IMR-90 (cell line): ENCODE data around the gene KCNMA1. TPM values are rescaled to one million over a fixed set of nuclear protein-coding genes. Genes with fewer than 3 reads are reported as not detected.

Experiments used
- ATAC-seq: fragments of 200-7000 bp; cut with Tn5 transposase; 2 replicates; pipeline ENCODE4 v1.9.1; 2020; ENCODE audit warnings: low read depth, mild to moderate bottlenecking, moderate library complexity
- BruUV-seq: library from RNA; stranded (reverse); fragments of 400-500 nt; replicated peaks from 2 replicates; lab custom pipeline; 2021; lab: Mats Ljungman, UMichigan
- CTCF ChIA-PET: fragments of 300-600 bp; formaldehyde crosslinking; extraction: SDS; loops from one replicate; lab custom pipeline; 2021; ENCODE audit warnings: antibody characterized with exemption; lab: Yijun Ruan, JAX
- POLR2A ChIA-PET: fragments of 300-600 bp; sonication (Branson Sonifier 250); formaldehyde crosslinking; loops from one replicate; lab custom pipeline; 2022; ENCODE audit warnings: antibody characterized with exemption; ENCODE audit not compliant: unreplicated experiment; lab: Charles Lee
- DNase-seq: peaks from one replicate; pipeline ENCODE4 v3.0.0; 2013
- H2AFZ ChIP-seq: replicated peaks from 2 replicates; pipeline ENCODE3; 2013; ENCODE audit warnings: low read length, mild to moderate bottlenecking; ENCODE audit not compliant: poor library complexity
- H2AK5ac ChIP-seq: 2 replicates; pipeline ENCODE4 v1.6.1; 2013; ENCODE audit warnings: low read depth, low read length, inconsistent platforms
- H2AK9ac ChIP-seq: replicated peaks from 2 replicates; pipeline ENCODE3; 2013; ENCODE audit warnings: mild to moderate bottlenecking, low read depth, low read length, moderate library complexity; ENCODE audit not compliant: poor library complexity
- H2BK120ac ChIP-seq: 2 replicates; pipeline ENCODE4 v1.6.1; 2013; ENCODE audit warnings: low read depth, low read length, inconsistent platforms
- H2BK15ac ChIP-seq: 3 replicates; pipeline ENCODE4 v1.6.1; 2013; ENCODE audit warnings: low read depth, low read length, inconsistent platforms
- H2BK20ac ChIP-seq: 2 replicates; pipeline ENCODE4 v1.6.1; 2013; ENCODE audit warnings: low read depth, mild to moderate bottlenecking, inconsistent platforms, low read length, moderate library complexity
- H2BK5ac ChIP-seq: 2 replicates; pipeline ENCODE4 v1.6.1; 2013; ENCODE audit warnings: mild to moderate bottlenecking, low read depth, low read length, inconsistent platforms; ENCODE audit not compliant: poor library complexity, severe bottlenecking
- H3K14ac ChIP-seq: replicated peaks from 2 replicates; pipeline ENCODE4 v1.6.1; 2013; ENCODE audit warnings: low read depth, low read length, inconsistent platforms
- H3K18ac ChIP-seq: 2 replicates; pipeline ENCODE4 v1.6.1; 2013; ENCODE audit warnings: low read depth, low read length, control low read depth
- H3K23ac ChIP-seq: 2 replicates; pipeline ENCODE4 v1.6.1; 2013; ENCODE audit warnings: low read depth, low read length, inconsistent platforms
- H3K27ac ChIP-seq: 2 replicates; pipeline ENCODE4 v1.5.1; 2013; ENCODE audit warnings: mild to moderate bottlenecking, control low read depth, low read length; ENCODE audit not compliant: insufficient read depth
- H3K27me3 ChIP-seq: 2 replicates; pipeline ENCODE4 v1.6.1; 2013; ENCODE audit warnings: low read length; ENCODE audit not compliant: control insufficient read depth, insufficient read depth
- H3K36me3 ChIP-seq: 2 replicates; pipeline ENCODE4 v1.6.1; 2013; ENCODE audit warnings: low read length, mixed read lengths; ENCODE audit not compliant: control insufficient read depth, insufficient read depth
- H3K4ac ChIP-seq: 2 replicates; pipeline ENCODE4 v1.6.1; 2013; ENCODE audit warnings: low read depth, low read length, inconsistent platforms
- H3K4me1 ChIP-seq: 2 replicates; pipeline ENCODE4 v1.6.1; 2013; ENCODE audit warnings: low read length, mixed read lengths; ENCODE audit not compliant: control insufficient read depth, insufficient read depth
- H3K4me2 ChIP-seq: 2 replicates; pipeline ENCODE4 v1.6.1; 2013; ENCODE audit warnings: low read depth, mild to moderate bottlenecking, control low read depth, low read length, moderate library complexity
- H3K4me3 ChIP-seq: 2 replicates; pipeline ENCODE4 v1.5.1; 2013; ENCODE audit warnings: low read depth, mild to moderate bottlenecking, control low read depth, low read length, moderate library complexity; ENCODE audit not compliant: insufficient read depth
- H3K56ac ChIP-seq: 2 replicates; pipeline ENCODE4 v1.6.1; 2013; ENCODE audit warnings: low read length, inconsistent platforms; ENCODE audit not compliant: insufficient read depth; ENCODE audit errors: extremely low read depth
- H3K79me1 ChIP-seq, 2 experiments: 2 replicates each; pipeline ENCODE4 v1.6.1; 2013; ENCODE audit warnings: low read length in 2 of 2, inconsistent platforms in 1 of 2, low read depth in 1 of 2
- H3K9ac ChIP-seq: 2 replicates; pipeline ENCODE4 v1.6.1; 2013; ENCODE audit warnings: low read depth, low read length, control low read depth
- H3K9me1 ChIP-seq: 2 replicates; pipeline ENCODE4 v1.6.1; 2013; ENCODE audit warnings: low read length, inconsistent platforms; ENCODE audit not compliant: insufficient read depth
- H3K9me3 ChIP-seq: 2 replicates; pipeline ENCODE4 v1.6.1; 2013; ENCODE audit warnings: low read length; ENCODE audit not compliant: control insufficient read depth, insufficient read depth
- H4K20me1 ChIP-seq: 2 replicates; pipeline ENCODE4 v1.6.1; 2013; ENCODE audit warnings: low read length, inconsistent platforms; ENCODE audit not compliant: insufficient read depth
- H4K5ac ChIP-seq: 2 replicates; pipeline ENCODE4 v1.6.1; 2013; ENCODE audit warnings: mild to moderate bottlenecking, low read depth, low read length, control low read depth
- H4K8ac ChIP-seq, 2 experiments: 2 replicates each; pipeline ENCODE4 v1.6.1; 2013; ENCODE audit warnings: low read depth in 2 of 2, low read length in 2 of 2, control low read depth in 1 of 2, inconsistent platforms in 1 of 2
- H4K91ac ChIP-seq: 2 replicates; pipeline ENCODE4 v1.6.1; 2013; ENCODE audit warnings: low read depth, low read length, inconsistent platforms; ENCODE audit not compliant: insufficient read depth
- CEBPB ChIP-seq: IDR thresholded peaks from 2 replicates; pipeline ENCODE4 v1.6.1; 2012; ENCODE audit warnings: low read depth, low read length, improper control_type of control experiment
- CHD1 ChIP-seq: IDR thresholded peaks from 2 replicates; pipeline ENCODE4 v1.6.1; 2012; ENCODE audit warnings: low read depth, low read length, improper control_type of control experiment
- ELK1 ChIP-seq: fragments of 150-350 bp; IDR thresholded peaks from 2 replicates; pipeline ENCODE4 v1.6.1; 2016; ENCODE audit warnings: low read depth, mild to moderate bottlenecking, low read length, moderate library complexity, borderline replicate concordance
- FOS ChIP-seq: fragments of 150-350 bp; IDR thresholded peaks from 2 replicates; pipeline ENCODE4 v1.6.1; 2016; ENCODE audit warnings: low read depth, low read length
- MAFK ChIP-seq: IDR thresholded peaks from 2 replicates; pipeline ENCODE4 v1.6.1; 2012; ENCODE audit warnings: low read depth, low read length, improper control_type of control experiment
- MAZ ChIP-seq: IDR thresholded peaks from 2 replicates; pipeline ENCODE4 v1.6.1; 2012; ENCODE audit warnings: low read depth, mild to moderate bottlenecking, low read length, improper control_type of control experiment, moderate library complexity, borderline replicate concordance
- MXI1 ChIP-seq: IDR thresholded peaks from 2 replicates; pipeline ENCODE4 v1.6.1; 2012; ENCODE audit warnings: low read depth, mild to moderate bottlenecking, low read length, moderate library complexity, borderline replicate concordance
- POLR2A ChIP-seq: IDR thresholded peaks from 2 replicates; pipeline ENCODE4 v1.6.1; 2012; ENCODE audit warnings: mild to moderate bottlenecking, low read depth, low read length
- RAD21 ChIP-seq: IDR thresholded peaks from 2 replicates; pipeline ENCODE4 v1.6.1; 2012; ENCODE audit warnings: low read length, improper control_type of control experiment
- RFX5 ChIP-seq: IDR thresholded peaks from 2 replicates; pipeline ENCODE4 v1.8.0; 2012; ENCODE audit warnings: low read depth, mild to moderate bottlenecking, low read length, moderate library complexity
- SMC3 ChIP-seq: fragments of 150-350 bp; IDR thresholded peaks from 2 replicates; pipeline ENCODE4 v1.6.1; 2016; ENCODE audit warnings: low read depth, mild to moderate bottlenecking, antibody characterized with exemption, low read length, moderate library complexity
- WGBS, 2 experiments: methylation state at CpG; one replicate each; pipeline versions ENCODE4 v1.1.5 to v1.1.7; 2013; ENCODE audit warnings: missing lambda C conversion rate in 2 of 2; ENCODE audit not compliant: insufficient read length in 1 of 2; ENCODE audit errors: extremely low coverage in 2 of 2; 5-methylcytosine and 5-hydroxymethylcytosine counted together
- dilution Hi-C: fragments of 300-500 bp; cut with HindIII; formaldehyde crosslinking; loops from one replicate; pipeline ENCODE4 v1.14.3; 2018; ENCODE audit warnings: low sequenced_read_pairs; ENCODE audit not compliant: unreplicated experiment
- in situ Hi-C: fragments of 300-500 bp; cut with MboI; formaldehyde crosslinking; loops from 3 replicates; pipeline ENCODE4 v1.14.3; 2019; ENCODE audit warnings: low sequenced_read_pairs, inconsistent platforms, mixed read lengths
- intact Hi-C: fragments of 100-400 bp; cut with micrococcal nuclease; formaldehyde crosslinking; loops from 2 replicates; pipeline ENCODE4 v1.10.0; 2022
- polyA plus RNA-seq, 3 experiments: library from polyadenylated mRNA; depleted of rRNA; stranded (reverse); fragments of >200 nt; gene quantifications; 2 replicates each; pipeline ENCODE4 v1.2.3, GENCODE V29; 2012; ENCODE audit warnings: low replicate concordance in 1 of 3
- total RNA-seq: library from RNA; depleted of rRNA; stranded (reverse); fragments of >200 nt; gene quantifications from 2 replicates; pipeline ENCODE4 v1.2.3, GENCODE V29; 2012
- TF ChIP-seq, protein P1 (sequence below): conservative IDR thresholded peaks from 2 replicates; pipeline ENCODE4 v1.5.1; 2012; ENCODE audit warnings: mild to moderate bottlenecking, low read depth, low read length, improper control_type of control experiment
- TF ChIP-seq, protein P2 (sequence below): fragments of 150-350 bp; IDR thresholded peaks from 2 replicates; pipeline ENCODE4 v1.6.1; 2017; ENCODE audit warnings: mild to moderate bottlenecking, antibody characterized with exemption, low read length, low read depth

The KCNMA1 gene
- total and polyA plus RNA-seq, 2 of the 4 experiments (the other 2 are of a cell fraction) = 25.6 to 29.6 TPM

- Histone ChIP-seq H3K27ac (peak overlapping the region; percentile 47; the same call in 1 of the 2 replicates), H3K79me1 (peaks cover 0 to 3% of the 10 kb centered on the region in 2 experiments; a peak in 1 of 4 replicates), H3K18ac (peak overlapping the region; percentile 35; the same call in 1 of the 2 replicates), H2BK5ac (peak overlapping the region; percentile 84), H4K5ac (peak overlapping the region; percentile 22; the same call in 1 of the 2 replicates), H2BK15ac (peak overlapping the region; percentile 96; the same call in 2 of the 3 replicates), H2AK9ac (peak overlapping the region; percentile 70), H3K9ac (peak overlapping the region; percentile 7; the same call in 1 of the 2 replicates), H3K4me2 (peak overlapping the region; percentile 25; the same call in 1 of the 2 replicates), H2AFZ (peak overlapping the region; percentile 60), H4K8ac (peak overlapping the region; percentile 68 to 80), H2BK20ac (peak overlapping the region; percentile 90), H3K9me3 (no peaks in the 10 kb centered on the region), H3K4ac (peak overlapping the region; percentile 92), H3K23ac (peak overlapping the region; percentile 90), H3K4me1 (peaks cover 17% of the 10 kb centered on the region), H2BK120ac (peak overlapping the region; percentile 94), H4K20me1 (no peaks in the 10 kb centered on the region), H3K14ac (peak overlapping the region; percentile 80), H3K4me3 (no peak overlapping the region), H3K56ac (peak overlapping the region; percentile 92), H4K91ac (peak overlapping the region; percentile 90), H2AK5ac (peak overlapping the region; percentile 67), H3K27me3 (no peaks in the 10 kb centered on the region), H3K36me3 (no peaks in the 10 kb centered on the region), H3K9me1 (peaks cover 11% of the 10 kb centered on the region; the same call in 1 of the 2 replicates)
- DNase-seq = peak; percentile 93
- peak; percentile 81 for ATAC-seq
- no TSS peak for BruUV-seq
- in situ Hi-C loops = no loop called here
- WGBS, 2 experiments = no CpG with 5 or more reads among the region's 6 CpGs
- dilution Hi-C loops = no loop called here
- POLR2A ChIA-PET = interaction anchor here (0.9 kb wide), 1 partner anchor 213 kb away, joined by 5 read pairs; no protein-coding TSS in a partner anchor
- CTCF ChIA-PET = interaction anchor here (0.6 to 1.1 kb wide), 3 partner anchors 10 to 350 kb away, joined by 4 to 5 read pairs (median 4); no protein-coding TSS in a partner anchor
- intact Hi-C loops = loop anchor here (5.0 kb wide), 1 partner anchor 93 kb away; no protein-coding TSS in a partner anchor
- peak; percentile 7; the same call in 1 of the 2 replicates for TF ChIP-seq SMC3
- TF ChIP-seq, protein P1, sequence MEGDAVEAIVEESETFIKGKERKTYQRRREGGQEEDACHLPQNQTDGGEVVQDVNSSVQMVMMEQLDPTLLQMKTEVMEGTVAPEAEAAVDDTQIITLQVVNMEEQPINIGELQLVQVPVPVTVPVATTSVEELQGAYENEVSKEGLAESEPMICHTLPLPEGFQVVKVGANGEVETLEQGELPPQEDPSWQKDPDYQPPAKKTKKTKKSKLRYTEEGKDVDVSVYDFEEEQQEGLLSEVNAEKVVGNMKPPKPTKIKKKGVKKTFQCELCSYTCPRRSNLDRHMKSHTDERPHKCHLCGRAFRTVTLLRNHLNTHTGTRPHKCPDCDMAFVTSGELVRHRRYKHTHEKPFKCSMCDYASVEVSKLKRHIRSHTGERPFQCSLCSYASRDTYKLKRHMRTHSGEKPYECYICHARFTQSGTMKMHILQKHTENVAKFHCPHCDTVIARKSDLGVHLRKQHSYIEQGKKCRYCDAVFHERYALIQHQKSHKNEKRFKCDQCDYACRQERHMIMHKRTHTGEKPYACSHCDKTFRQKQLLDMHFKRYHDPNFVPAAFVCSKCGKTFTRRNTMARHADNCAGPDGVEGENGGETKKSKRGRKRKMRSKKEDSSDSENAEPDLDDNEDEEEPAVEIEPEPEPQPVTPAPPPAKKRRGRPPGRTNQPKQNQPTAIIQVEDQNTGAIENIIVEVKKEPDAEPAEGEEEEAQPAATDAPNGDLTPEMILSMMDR = 0 out of 2 replicates have a peak, but pooled peaks have one; percentile 5
- peak; percentile 32 for TF ChIP-seq RAD21
- TF ChIP-seq ELK1 = no peak
- TF ChIP-seq, protein P2, sequence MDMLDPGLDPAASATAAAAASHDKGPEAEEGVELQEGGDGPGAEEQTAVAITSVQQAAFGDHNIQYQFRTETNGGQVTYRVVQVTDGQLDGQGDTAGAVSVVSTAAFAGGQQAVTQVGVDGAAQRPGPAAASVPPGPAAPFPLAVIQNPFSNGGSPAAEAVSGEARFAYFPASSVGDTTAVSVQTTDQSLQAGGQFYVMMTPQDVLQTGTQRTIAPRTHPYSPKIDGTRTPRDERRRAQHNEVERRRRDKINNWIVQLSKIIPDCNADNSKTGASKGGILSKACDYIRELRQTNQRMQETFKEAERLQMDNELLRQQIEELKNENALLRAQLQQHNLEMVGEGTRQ = no peak
- TF ChIP-seq MAFK = no peak
- TF ChIP-seq CEBPB = peak; percentile 53
- TF ChIP-seq FOS = no peak
- TF ChIP-seq CHD1 = no peak
- no peak for TF ChIP-seq RFX5
- TF ChIP-seq MAZ = no peak; the same call in 1 of the 2 replicates
- 0 out of 2 replicates have a peak, but pooled peaks have one; percentile 49 for TF ChIP-seq MXI1
- TF ChIP-seq POLR2A = no peak; the same call in 1 of the 2 replicates
These were observed 347.0 kb downstream of the KCNMA1 start for GRCh38 chr10:77290528-77291155.
